GM18502 (cell line): Measurements from ENCODE around the gene CACNA2D1.
A peak's percentile ranks its signal among the peaks of the same experiment; 100 is the strongest.

ENCODE experiments used
- ATAC-seq: cut with Tn5 transposase; IDR thresholded peaks from one replicate; pipeline ENCODE4 v1.9.1; 2021; ENCODE audit warnings: mild to moderate bottlenecking; ENCODE audit not compliant: unreplicated experiment, poor library complexity

CACNA2D1 gene

DNA sequence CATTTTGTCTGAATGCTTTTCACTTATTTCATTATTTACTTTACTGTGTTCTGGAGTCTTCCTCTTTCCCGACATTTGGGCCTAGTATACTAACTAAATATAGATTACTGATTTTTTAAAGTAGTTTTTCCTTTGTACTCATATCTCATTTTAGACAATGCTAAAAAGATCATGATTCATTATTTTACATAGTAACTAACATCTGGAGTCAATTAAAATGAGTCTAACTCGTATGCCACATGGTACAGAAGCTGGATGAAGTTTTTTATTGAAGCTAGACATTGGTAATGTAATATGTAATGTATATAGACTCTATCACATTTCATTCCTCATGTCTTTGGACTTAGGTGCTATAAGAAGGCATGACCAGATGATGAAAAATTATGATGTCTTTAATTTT, 517.4 kb downstream of the CACNA2D1 start:
- no peak for ATAC-seq

DNA sequence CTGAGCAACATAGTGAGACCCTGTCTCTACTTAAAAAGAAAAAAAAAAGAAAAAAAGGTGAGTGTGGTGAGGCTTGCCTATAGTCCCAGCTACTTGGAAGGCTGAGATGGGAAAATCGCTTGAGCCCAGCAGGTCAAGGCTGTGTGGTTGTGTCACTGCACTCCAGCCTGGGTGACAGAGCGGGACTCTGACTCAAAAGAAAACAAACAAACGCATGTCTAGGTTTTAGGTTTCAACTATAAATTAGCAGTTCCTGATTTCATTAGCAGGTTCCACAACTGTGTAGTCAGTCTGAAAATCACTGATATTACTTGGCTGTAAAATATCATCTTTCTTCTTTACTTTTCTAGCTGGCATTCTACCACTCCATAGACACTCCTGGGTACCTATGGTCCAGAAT, 518.0 kb downstream of the CACNA2D1 start:
- ATAC-seq, result peak; percentile 85

GRCh38 chr7:81924494-81924893, 519.1 kb downstream of the CACNA2D1 start:
- ATAC-seq, result peak; percentile 47

DNA sequence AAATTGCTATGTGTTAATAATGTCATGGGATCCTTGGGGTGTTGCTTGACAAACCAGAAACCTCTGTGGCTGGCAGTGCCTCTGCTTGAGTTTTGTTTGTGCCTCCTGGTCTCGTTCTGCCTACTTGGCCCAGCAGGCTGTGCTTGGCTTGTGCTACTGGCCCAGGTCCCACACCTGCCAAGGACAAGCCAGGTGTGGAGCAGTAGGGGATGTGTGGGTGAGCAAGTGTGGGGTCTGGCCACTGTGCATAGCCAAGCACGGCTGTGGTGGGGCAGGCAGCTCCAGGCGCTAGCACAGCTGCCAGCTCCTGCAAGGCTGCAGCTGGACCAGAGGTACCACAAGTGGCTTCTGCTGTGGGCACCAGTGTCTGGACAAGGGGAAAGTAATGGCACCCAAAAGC, 524.1 kb downstream of the CACNA2D1 start:
- ATAC-seq, result no peak

GRCh38 chr7:81908220-81908619, 535.4 kb downstream of the CACNA2D1 start:
- no peak for ATAC-seq

DNA sequence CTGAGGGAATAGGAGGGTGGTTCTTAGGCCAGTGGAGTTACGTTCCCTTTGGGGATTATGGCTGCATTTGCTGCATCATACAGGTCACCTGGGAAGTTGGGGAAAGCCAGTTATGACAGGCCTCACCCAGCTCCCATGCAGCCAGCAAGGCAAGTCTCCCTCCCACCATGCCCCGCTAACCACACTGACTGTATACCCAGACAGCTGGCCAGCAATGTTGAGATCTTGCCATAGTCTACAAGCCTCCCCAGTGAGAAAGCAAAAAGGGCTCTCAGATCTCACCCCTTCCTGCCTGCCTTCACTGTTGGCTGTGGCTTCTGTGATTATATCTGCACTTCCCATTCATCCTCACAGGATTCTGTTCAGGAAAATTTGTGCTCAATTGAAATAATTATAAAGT, 540.5 kb downstream of the CACNA2D1 start:
- ATAC-seq, result no peak

GRCh38 chr7:81902536-81902935, 541.0 kb downstream of the CACNA2D1 start:
- no peak for ATAC-seq
